ENCODE results near the gene CCDC92B. TPM values are rescaled to one million over a fixed set of nuclear protein-coding genes. Genes with fewer than 3 reads are reported as not detected.

Gene CCDC92B
- total RNA-seq, 1 experiment from 2014 or later = 0.66 TPM

GRCh38 chr17:2780931-2781454 is 31.5 kb upstream of the CCDC92B start:
- Histone ChIP-seq H3K9me3 (no peaks in the 10 kb centered on the region), H3K4me1 (peaks cover 8% of the 10 kb centered on the region), H3K4me3 (ENCODE audit: low read depth, low read length) (no peak overlapping the region), H3K27me3 (replicated peaks; ENCODE audit: control insufficient read depth, insufficient read depth, low read length) (no peaks in the 10 kb centered on the region), H3K36me3 (ENCODE audit: control insufficient read depth, insufficient read depth, low read length) (no peaks in the 10 kb centered on the region)
- BruUV-seq (replicated peaks) = no TSS peak
- no peaks in the 10 kb centered on the region for H3K36me3 Mint-ChIP-seq (ENCODE audit: insufficient read depth, unreplicated experiment)
- H3K27me3 Mint-ChIP-seq (ENCODE audit: insufficient read depth, unreplicated experiment) = no peaks in the 10 kb centered on the region
- no peak overlapping the region for H3K27ac Mint-ChIP-seq (ENCODE audit: unreplicated experiment)
- intact Hi-C loops (cut with micrococcal nuclease; ENCODE audit: unreplicated experiment) = no loop called here
- DNase-seq = no peak
- no peak for TF ChIP-seq CTCF (IDR thresholded peaks at IDR 0.05; ENCODE audit: insufficient read depth in 1 of 2, low read depth in 1 of 2, low read length in 1 of 2, severe bottlenecking in 1 of 2, unreplicated experiment in 1 of 2)
- no peak overlapping the region for H3K4me3 Mint-ChIP-seq (ENCODE audit: unreplicated experiment)
- ChIA-PET CTCF (no interaction called here), POLR2A (no interaction called here)
- no peaks in the 10 kb centered on the region for H3K9me3 Mint-ChIP-seq (ENCODE audit: unreplicated experiment)
- peaks cover 6% of the 10 kb centered on the region for H3K4me1 Mint-ChIP-seq (ENCODE audit: low read depth, unreplicated experiment)

- H3K27ac Mint-ChIP-seq (ENCODE audit: unreplicated experiment) = no peak overlapping the region
- DNase-seq = no peak
- CTCF ChIA-PET = no interaction called here
- peaks cover under 1% of the 10 kb centered on the region for H3K4me1 Mint-ChIP-seq (ENCODE audit: low read depth, unreplicated experiment)
- no TSS peak for BruUV-seq (replicated peaks)
- Histone ChIP-seq H3K27me3 (replicated peaks; ENCODE audit: control insufficient read depth, insufficient read depth, low read length) (no peaks in the 10 kb centered on the region), H3K4me3 (ENCODE audit: low read depth, low read length) (no peak overlapping the region), H3K36me3 (ENCODE audit: control insufficient read depth, insufficient read depth, low read length) (no peaks in the 10 kb centered on the region), H3K9me3 (no peaks in the 10 kb centered on the region), H3K4me1 (peaks cover 6% of the 10 kb centered on the region)
- H3K9me3 Mint-ChIP-seq (ENCODE audit: unreplicated experiment) = no peaks in the 10 kb centered on the region
- H3K27me3 Mint-ChIP-seq (ENCODE audit: insufficient read depth, unreplicated experiment) = peaks cover under 1% of the 10 kb centered on the region
- POLR2A ChIA-PET = no interaction called here
- no peak for TF ChIP-seq CTCF (IDR thresholded peaks at IDR 0.05; ENCODE audit: insufficient read depth in 1 of 2, low read depth in 1 of 2, low read length in 1 of 2, severe bottlenecking in 1 of 2, unreplicated experiment in 1 of 2)
- intact Hi-C loops (cut with micrococcal nuclease; ENCODE audit: unreplicated experiment) = no loop called here
- H3K36me3 Mint-ChIP-seq (ENCODE audit: insufficient read depth, unreplicated experiment) = no peaks in the 10 kb centered on the region
- no peak overlapping the region for H3K4me3 Mint-ChIP-seq (ENCODE audit: unreplicated experiment)
Observed at GRCh38 chr17:2780256-2780655, 30.8 kb upstream of the CCDC92B start.

GRCh38 chr17:2779545-2779944 is 30.1 kb upstream of the CCDC92B start:
- H3K4me3 Mint-ChIP-seq (ENCODE audit: unreplicated experiment) = no peak overlapping the region
- no peak for DNase-seq
- Histone ChIP-seq H3K9me3 (no peaks in the 10 kb centered on the region), H3K4me3 (ENCODE audit: low read depth, low read length) (no peak overlapping the region), H3K27me3 (replicated peaks; ENCODE audit: control insufficient read depth, insufficient read depth, low read length) (no peaks in the 10 kb centered on the region), H3K4me1 (peaks cover 6% of the 10 kb centered on the region), H3K36me3 (ENCODE audit: control insufficient read depth, insufficient read depth, low read length) (no peaks in the 10 kb centered on the region)
- no peak for TF ChIP-seq CTCF (IDR thresholded peaks at IDR 0.05; ENCODE audit: insufficient read depth in 1 of 2, low read depth in 1 of 2, low read length in 1 of 2, severe bottlenecking in 1 of 2, unreplicated experiment in 1 of 2)
- no TSS peak for BruUV-seq (replicated peaks)
- intact Hi-C loops (cut with micrococcal nuclease; ENCODE audit: unreplicated experiment) = no loop called here
- H3K27ac Mint-ChIP-seq (ENCODE audit: unreplicated experiment) = no peak overlapping the region
- ChIA-PET CTCF (no interaction called here), POLR2A (no interaction called here)
- no peaks in the 10 kb centered on the region for H3K4me1 Mint-ChIP-seq (ENCODE audit: low read depth, unreplicated experiment)
- H3K36me3 Mint-ChIP-seq (ENCODE audit: insufficient read depth, unreplicated experiment) = no peaks in the 10 kb centered on the region
- no peaks in the 10 kb centered on the region for H3K9me3 Mint-ChIP-seq (ENCODE audit: unreplicated experiment)
- peaks cover 3% of the 10 kb centered on the region for H3K27me3 Mint-ChIP-seq (ENCODE audit: insufficient read depth, unreplicated experiment)

Data from Caco-2 (cell line).